IMR-90 (cell line): ENCODE data around the gene CYP19A1. TPM values are rescaled to one million over a fixed set of nuclear protein-coding genes. Genes with fewer than 3 reads are reported as not detected.

ENCODE experiments used
- ATAC-seq: fragments of 200-7000 bp; cut with Tn5 transposase; 2 replicates; pipeline ENCODE4 v1.9.1; 2020; ENCODE audit warnings: low read depth, mild to moderate bottlenecking, moderate library complexity
- BruUV-seq: library from RNA; stranded (reverse); fragments of 400-500 nt; replicated peaks from 2 replicates; lab custom pipeline; 2021; lab: Mats Ljungman, UMichigan
- CTCF ChIA-PET: fragments of 300-600 bp; formaldehyde crosslinking; extraction: SDS; loops from one replicate; lab custom pipeline; 2021; ENCODE audit warnings: antibody characterized with exemption; lab: Yijun Ruan, JAX
- POLR2A ChIA-PET: fragments of 300-600 bp; sonication (Branson Sonifier 250); formaldehyde crosslinking; loops from one replicate; lab custom pipeline; 2022; ENCODE audit warnings: antibody characterized with exemption; ENCODE audit not compliant: unreplicated experiment; lab: Charles Lee
- DNase-seq: peaks from one replicate; pipeline ENCODE4 v3.0.0; 2013
- H2AFZ ChIP-seq: replicated peaks from 2 replicates; pipeline ENCODE3; 2013; ENCODE audit warnings: low read length, mild to moderate bottlenecking; ENCODE audit not compliant: poor library complexity
- H2AK5ac ChIP-seq: 2 replicates; pipeline ENCODE4 v1.6.1; 2013; ENCODE audit warnings: low read depth, low read length, inconsistent platforms
- H2AK9ac ChIP-seq: replicated peaks from 2 replicates; pipeline ENCODE3; 2013; ENCODE audit warnings: mild to moderate bottlenecking, low read depth, low read length, moderate library complexity; ENCODE audit not compliant: poor library complexity
- H2BK120ac ChIP-seq: 2 replicates; pipeline ENCODE4 v1.6.1; 2013; ENCODE audit warnings: low read depth, low read length, inconsistent platforms
- H2BK15ac ChIP-seq: 3 replicates; pipeline ENCODE4 v1.6.1; 2013; ENCODE audit warnings: low read depth, low read length, inconsistent platforms
- H2BK20ac ChIP-seq: 2 replicates; pipeline ENCODE4 v1.6.1; 2013; ENCODE audit warnings: low read depth, mild to moderate bottlenecking, inconsistent platforms, low read length, moderate library complexity
- H2BK5ac ChIP-seq: 2 replicates; pipeline ENCODE4 v1.6.1; 2013; ENCODE audit warnings: mild to moderate bottlenecking, low read depth, low read length, inconsistent platforms; ENCODE audit not compliant: poor library complexity, severe bottlenecking
- H3K14ac ChIP-seq: replicated peaks from 2 replicates; pipeline ENCODE4 v1.6.1; 2013; ENCODE audit warnings: low read depth, low read length, inconsistent platforms
- H3K18ac ChIP-seq: 2 replicates; pipeline ENCODE4 v1.6.1; 2013; ENCODE audit warnings: low read depth, low read length, control low read depth
- H3K23ac ChIP-seq: 2 replicates; pipeline ENCODE4 v1.6.1; 2013; ENCODE audit warnings: low read depth, low read length, inconsistent platforms
- H3K27ac ChIP-seq: 2 replicates; pipeline ENCODE4 v1.5.1; 2013; ENCODE audit warnings: mild to moderate bottlenecking, control low read depth, low read length; ENCODE audit not compliant: insufficient read depth
- H3K27me3 ChIP-seq: 2 replicates; pipeline ENCODE4 v1.6.1; 2013; ENCODE audit warnings: low read length; ENCODE audit not compliant: control insufficient read depth, insufficient read depth
- H3K36me3 ChIP-seq: 2 replicates; pipeline ENCODE4 v1.6.1; 2013; ENCODE audit warnings: low read length, mixed read lengths; ENCODE audit not compliant: control insufficient read depth, insufficient read depth
- H3K4ac ChIP-seq: 2 replicates; pipeline ENCODE4 v1.6.1; 2013; ENCODE audit warnings: low read depth, low read length, inconsistent platforms
- H3K4me1 ChIP-seq: 2 replicates; pipeline ENCODE4 v1.6.1; 2013; ENCODE audit warnings: low read length, mixed read lengths; ENCODE audit not compliant: control insufficient read depth, insufficient read depth
- H3K4me2 ChIP-seq: 2 replicates; pipeline ENCODE4 v1.6.1; 2013; ENCODE audit warnings: low read depth, mild to moderate bottlenecking, control low read depth, low read length, moderate library complexity
- H3K4me3 ChIP-seq: 2 replicates; pipeline ENCODE4 v1.5.1; 2013; ENCODE audit warnings: low read depth, mild to moderate bottlenecking, control low read depth, low read length, moderate library complexity; ENCODE audit not compliant: insufficient read depth
- H3K56ac ChIP-seq: 2 replicates; pipeline ENCODE4 v1.6.1; 2013; ENCODE audit warnings: low read length, inconsistent platforms; ENCODE audit not compliant: insufficient read depth; ENCODE audit errors: extremely low read depth
- H3K79me1 ChIP-seq, 2 experiments: 2 replicates each; pipeline ENCODE4 v1.6.1; 2013; ENCODE audit warnings: low read length in 2 of 2, inconsistent platforms in 1 of 2, low read depth in 1 of 2
- H3K9ac ChIP-seq: 2 replicates; pipeline ENCODE4 v1.6.1; 2013; ENCODE audit warnings: low read depth, low read length, control low read depth
- H3K9me1 ChIP-seq: 2 replicates; pipeline ENCODE4 v1.6.1; 2013; ENCODE audit warnings: low read length, inconsistent platforms; ENCODE audit not compliant: insufficient read depth
- H3K9me3 ChIP-seq: 2 replicates; pipeline ENCODE4 v1.6.1; 2013; ENCODE audit warnings: low read length; ENCODE audit not compliant: control insufficient read depth, insufficient read depth
- H4K20me1 ChIP-seq: 2 replicates; pipeline ENCODE4 v1.6.1; 2013; ENCODE audit warnings: low read length, inconsistent platforms; ENCODE audit not compliant: insufficient read depth
- H4K5ac ChIP-seq: 2 replicates; pipeline ENCODE4 v1.6.1; 2013; ENCODE audit warnings: mild to moderate bottlenecking, low read depth, low read length, control low read depth
- H4K8ac ChIP-seq, 2 experiments: 2 replicates each; pipeline ENCODE4 v1.6.1; 2013; ENCODE audit warnings: low read depth in 2 of 2, low read length in 2 of 2, control low read depth in 1 of 2, inconsistent platforms in 1 of 2
- H4K91ac ChIP-seq: 2 replicates; pipeline ENCODE4 v1.6.1; 2013; ENCODE audit warnings: low read depth, low read length, inconsistent platforms; ENCODE audit not compliant: insufficient read depth
- CEBPB ChIP-seq: IDR thresholded peaks from 2 replicates; pipeline ENCODE4 v1.6.1; 2012; ENCODE audit warnings: low read depth, low read length, improper control_type of control experiment
- FOS ChIP-seq: fragments of 150-350 bp; IDR thresholded peaks from 2 replicates; pipeline ENCODE4 v1.6.1; 2016; ENCODE audit warnings: low read depth, low read length
- MAFK ChIP-seq: IDR thresholded peaks from 2 replicates; pipeline ENCODE4 v1.6.1; 2012; ENCODE audit warnings: low read depth, low read length, improper control_type of control experiment
- NFE2L2 ChIP-seq: fragments of 150-350 bp; IDR thresholded peaks from 2 replicates; pipeline ENCODE4 v1.6.1; 2016; ENCODE audit warnings: low read depth, mild to moderate bottlenecking, low read length
- RCOR1 ChIP-seq: IDR thresholded peaks from 2 replicates; pipeline ENCODE4 v1.6.1; 2012; ENCODE audit warnings: mild to moderate bottlenecking, low read length, improper control_type of control experiment; ENCODE audit not compliant: insufficient replicate concordance
- SMC3 ChIP-seq: fragments of 150-350 bp; IDR thresholded peaks from 2 replicates; pipeline ENCODE4 v1.6.1; 2016; ENCODE audit warnings: low read depth, mild to moderate bottlenecking, antibody characterized with exemption, low read length, moderate library complexity
- WGBS, 2 experiments: methylation state at CpG; one replicate each; pipeline versions ENCODE4 v1.1.5 to v1.1.7; 2013; ENCODE audit warnings: missing lambda C conversion rate in 2 of 2; ENCODE audit not compliant: insufficient read length in 1 of 2; ENCODE audit errors: extremely low coverage in 2 of 2; 5-methylcytosine and 5-hydroxymethylcytosine counted together
- dilution Hi-C: fragments of 300-500 bp; cut with HindIII; formaldehyde crosslinking; loops from one replicate; pipeline ENCODE4 v1.14.3; 2018; ENCODE audit warnings: low sequenced_read_pairs; ENCODE audit not compliant: unreplicated experiment
- in situ Hi-C: fragments of 300-500 bp; cut with MboI; formaldehyde crosslinking; loops from 3 replicates; pipeline ENCODE4 v1.14.3; 2019; ENCODE audit warnings: low sequenced_read_pairs, inconsistent platforms, mixed read lengths
- intact Hi-C: fragments of 100-400 bp; cut with micrococcal nuclease; formaldehyde crosslinking; loops from 2 replicates; pipeline ENCODE4 v1.10.0; 2022
- polyA plus RNA-seq, 3 experiments: library from polyadenylated mRNA; depleted of rRNA; stranded (reverse); fragments of >200 nt; gene quantifications; 2 replicates each; pipeline ENCODE4 v1.2.3, GENCODE V29; 2012; ENCODE audit warnings: low replicate concordance in 1 of 3
- total RNA-seq: library from RNA; depleted of rRNA; stranded (reverse); fragments of >200 nt; gene quantifications from 2 replicates; pipeline ENCODE4 v1.2.3, GENCODE V29; 2012

The CYP19A1 gene
- total and polyA plus RNA-seq, 2 of the 4 experiments (the other 2 are of a cell fraction), result not detected

DNA sequence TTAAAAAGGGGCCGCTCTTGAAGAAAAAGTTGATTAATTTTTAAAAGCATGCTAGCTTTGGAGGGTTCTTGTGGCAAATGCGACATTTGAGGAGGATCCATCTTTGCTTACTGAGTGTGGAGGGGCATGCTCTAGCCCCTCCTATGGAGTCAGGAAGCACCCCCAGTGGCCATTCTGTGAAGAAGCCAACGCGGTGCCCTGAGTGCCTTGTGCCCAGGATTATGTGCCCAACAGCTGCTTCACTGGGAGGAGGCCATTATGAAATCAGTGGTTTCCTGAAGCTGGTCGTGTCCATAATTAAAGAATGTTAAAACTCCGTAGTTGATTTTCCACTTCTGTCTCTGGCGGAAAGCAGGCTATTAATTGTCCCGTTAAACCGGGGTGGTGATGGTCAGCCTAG lies 174.6 kb downstream of the CYP19A1 start:
- ATAC-seq (no peak), DNase-seq (no peak)
- H3K9me1 ChIP-seq, result no peaks in the 10 kb centered on the region
- no peak overlapping the region for H2AFZ ChIP-seq
- H3K4me1 ChIP-seq, result no peaks in the 10 kb centered on the region
- 78% methylated on average over 6 of the region's 9 CpGs; no CpG with 5 or more reads in 1 of the 2 experiments for WGBS, 2 experiments
- no peak overlapping the region for H4K5ac ChIP-seq
- no peak overlapping the region for H3K23ac ChIP-seq
- no peak overlapping the region for H4K91ac ChIP-seq
- no peak overlapping the region for H2AK9ac ChIP-seq
- CTCF ChIA-PET, result interaction anchor here (0.6 to 2.6 kb wide), 12 partner anchors 10 to 241 kb away, joined by 3 to 46 read pairs (median 6); no protein-coding TSS in a partner anchor
- H3K27me3 ChIP-seq, result peaks cover 24% of the 10 kb centered on the region
- H2BK5ac ChIP-seq, result no peak overlapping the region
- no peak overlapping the region for H3K9ac ChIP-seq
- no peak overlapping the region for H3K18ac ChIP-seq
- dilution Hi-C loops (no loop called here), in situ Hi-C loops (loop anchor here (5.0 kb wide), 1 partner anchor 218 kb away; no protein-coding TSS in a partner anchor), intact Hi-C loops (loop anchor here (1.0 to 2.0 kb wide), 6 partner anchors 28 to 335 kb away; no protein-coding TSS in a partner anchor)
- POLR2A ChIA-PET, result no interaction called here
- H4K20me1 ChIP-seq, result no peaks in the 10 kb centered on the region
- no peak overlapping the region for H3K14ac ChIP-seq
- H2AK5ac ChIP-seq, result no peak overlapping the region; the same call in 1 of the 2 replicates
- no peak overlapping the region for H3K4ac ChIP-seq
- H3K79me1 ChIP-seq, result no peaks in the 10 kb centered on the region
- H4K8ac ChIP-seq, result no peak overlapping the region
- no peaks in the 10 kb centered on the region for H3K36me3 ChIP-seq
- no peak overlapping the region for H2BK20ac ChIP-seq
- no peak overlapping the region for H3K56ac ChIP-seq
- no TSS peak for BruUV-seq
- H3K4me2 ChIP-seq, result no peak overlapping the region
- TF ChIP-seq FOS (no peak), NFE2L2 (no peak), SMC3 (no peak), RCOR1 (no peak), MAFK (no peak), CEBPB (no peak)
- no peak overlapping the region for H3K4me3 ChIP-seq
- no peak overlapping the region for H2BK120ac ChIP-seq
- no peak overlapping the region for H3K27ac ChIP-seq
- no peaks in the 10 kb centered on the region for H3K9me3 ChIP-seq
- no peak overlapping the region for H2BK15ac ChIP-seq
